22Rv1 (cell line): ENCODE measurements around the gene FBXL19.

ENCODE experiments used
- H3K27ac ChIP-seq: fragments of 450-650 bp; 2 replicates; pipeline ENCODE4 v1.5.1; 2017
- ZFX ChIP-seq: fragments of 450-650 bp; IDR thresholded peaks from 2 replicates; pipeline ENCODE4 v1.6.1; 2017; ENCODE audit warnings: antibody characterized with exemption, borderline replicate concordance
- TF ChIP-seq, protein P1 (sequence below): fragments of 450-650 bp; IDR thresholded peaks from 2 replicates; pipeline ENCODE4 v1.5.1; 2017; ENCODE audit warnings: mild to moderate bottlenecking

Gene FBXL19

GRCh38 chr16:30979170-30980022, 56.0 kb downstream of the FBXL19 start:
- H3K27ac ChIP-seq = no peak overlapping the region
- TF ChIP-seq, protein P1, sequence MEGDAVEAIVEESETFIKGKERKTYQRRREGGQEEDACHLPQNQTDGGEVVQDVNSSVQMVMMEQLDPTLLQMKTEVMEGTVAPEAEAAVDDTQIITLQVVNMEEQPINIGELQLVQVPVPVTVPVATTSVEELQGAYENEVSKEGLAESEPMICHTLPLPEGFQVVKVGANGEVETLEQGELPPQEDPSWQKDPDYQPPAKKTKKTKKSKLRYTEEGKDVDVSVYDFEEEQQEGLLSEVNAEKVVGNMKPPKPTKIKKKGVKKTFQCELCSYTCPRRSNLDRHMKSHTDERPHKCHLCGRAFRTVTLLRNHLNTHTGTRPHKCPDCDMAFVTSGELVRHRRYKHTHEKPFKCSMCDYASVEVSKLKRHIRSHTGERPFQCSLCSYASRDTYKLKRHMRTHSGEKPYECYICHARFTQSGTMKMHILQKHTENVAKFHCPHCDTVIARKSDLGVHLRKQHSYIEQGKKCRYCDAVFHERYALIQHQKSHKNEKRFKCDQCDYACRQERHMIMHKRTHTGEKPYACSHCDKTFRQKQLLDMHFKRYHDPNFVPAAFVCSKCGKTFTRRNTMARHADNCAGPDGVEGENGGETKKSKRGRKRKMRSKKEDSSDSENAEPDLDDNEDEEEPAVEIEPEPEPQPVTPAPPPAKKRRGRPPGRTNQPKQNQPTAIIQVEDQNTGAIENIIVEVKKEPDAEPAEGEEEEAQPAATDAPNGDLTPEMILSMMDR = no peak
- TF ChIP-seq ZFX = no peak

DNA sequence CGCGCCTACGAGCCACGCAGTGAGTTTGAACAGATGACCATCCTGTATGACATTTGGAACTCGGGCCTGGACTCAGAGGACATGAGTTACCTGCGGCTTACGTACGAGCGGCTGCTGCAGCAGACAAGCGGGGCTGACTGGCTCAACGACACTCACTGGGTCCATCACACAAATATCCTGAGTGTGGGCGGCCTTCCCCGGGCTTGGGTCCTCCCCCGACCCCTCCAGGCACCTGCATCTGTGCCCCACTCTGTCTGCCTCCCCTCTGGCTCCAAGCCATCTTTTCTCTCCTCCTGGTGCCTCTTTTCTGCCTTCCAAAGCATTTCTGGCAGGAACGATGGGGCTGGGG, 56.6 kb downstream of the FBXL19 start:
- TF ChIP-seq, protein P1 = no peak
- TF ChIP-seq ZFX = no peak
- no peak overlapping the region for H3K27ac ChIP-seq

GRCh38 chr16:30980434-30980833, 57.1 kb downstream of the FBXL19 start:
- no peak overlapping the region for H3K27ac ChIP-seq
- TF ChIP-seq ZFX = no peak
- TF ChIP-seq, protein P1 = no peak

- TF ChIP-seq, protein P1 = no peak
- no peak for TF ChIP-seq ZFX
- no peak overlapping the region for H3K27ac ChIP-seq
Observed at GRCh38 chr16:30980959-30981358, 57.6 kb downstream of the FBXL19 start.

GRCh38 chr16:30982548-30983288, 59.3 kb downstream of the FBXL19 start:
- no peak overlapping the region for H3K27ac ChIP-seq
- TF ChIP-seq, protein P1 = no peak
- no peak for TF ChIP-seq ZFX

DNA sequence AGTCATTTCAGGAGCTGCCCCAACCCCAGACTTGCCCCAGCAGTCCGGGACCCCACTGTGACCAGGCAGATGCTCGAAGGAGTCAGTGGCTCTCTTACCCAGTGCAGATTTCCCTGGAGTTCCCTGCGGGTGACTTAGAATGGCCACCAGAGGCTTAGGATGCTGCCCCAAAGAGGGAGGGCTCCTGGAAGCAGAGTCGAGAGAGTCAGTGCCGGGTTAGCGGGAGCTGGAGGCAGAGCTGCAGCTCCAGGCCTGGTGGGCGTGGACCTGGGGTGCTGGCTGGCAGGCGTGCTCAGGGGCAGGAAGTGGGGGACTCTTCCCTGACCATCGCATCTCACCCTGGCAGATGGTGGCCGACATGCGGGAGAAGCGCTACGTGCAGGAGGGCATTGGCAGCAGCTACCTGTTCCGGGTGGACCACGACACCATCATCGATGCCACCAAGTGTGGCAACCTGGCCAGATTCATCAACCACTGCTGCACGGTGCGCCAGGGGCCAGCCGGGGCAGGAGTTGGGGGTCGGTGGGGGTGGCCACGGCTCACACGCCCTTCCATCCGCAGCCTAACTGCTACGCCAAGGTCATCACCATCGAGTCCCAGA, 60.0 kb downstream of the FBXL19 start:
- no peak overlapping the region for H3K27ac ChIP-seq
- TF ChIP-seq, protein P1 = no peak
- TF ChIP-seq ZFX = no peak
